Heart left ventricle (tissue), 13 donors: Measurements from ENCODE around the gene MAP7D1.

Source experiments
- CTCF ChIP-seq, 12 donors: fragments of 200-600 bp; sonication (generic) in 4 of 12; IDR thresholded peaks; one replicate each; pipeline versions ENCODE4 v1.5.0 to v1.8.0; 2018 to 2022; ENCODE audit warnings: antibody characterized with exemption in 12 of 12, mild to moderate bottlenecking in 5 of 12
- POLR2A ChIP-seq, 2 donors: fragments of 450-650 bp; IDR thresholded peaks; one replicate each; pipeline ENCODE4 v1.6.1; 2017; ENCODE audit warnings: antibody characterized with exemption in 2 of 2, mild to moderate bottlenecking in 2 of 2, moderate library complexity in 2 of 2
- donor health status: ischemic (EF 13 %, LVEDD 7.1; RV severe dilation, severe dysfunction).
- donor health status: DM: no; HTN: yes; CAD: no.
- donor health status: DM: no; HTN: no; CAD: no.
- donor health status: ischemic (EF 25% LVEDD 6.9; RV normal size, moderate dysfunction).
- donor health status: ischemic (EF 25% LVEDD 5.7; RV mildly dilated, moderate dysfunction).
- donor health status: ischemic (EF 35%, LVEDD 5.7; RV mildly dilated, moderate dysfunction).
- donor health status: nonischemic (EF 11% LVEDD 7.7; RV severe dilation, severe dysfunction).
- donor health status: DM: yes; HTN: yes; CAD: no.
- donor health status: PGD.
- donor health status: ischemic (EF 29% LVEDD 5.4; RV normal size, mild dysfunction).
- donor health status: nonischemic (EF 23%, LVEDD 6.1; RV moderate dilation, normal function).

DNA sequence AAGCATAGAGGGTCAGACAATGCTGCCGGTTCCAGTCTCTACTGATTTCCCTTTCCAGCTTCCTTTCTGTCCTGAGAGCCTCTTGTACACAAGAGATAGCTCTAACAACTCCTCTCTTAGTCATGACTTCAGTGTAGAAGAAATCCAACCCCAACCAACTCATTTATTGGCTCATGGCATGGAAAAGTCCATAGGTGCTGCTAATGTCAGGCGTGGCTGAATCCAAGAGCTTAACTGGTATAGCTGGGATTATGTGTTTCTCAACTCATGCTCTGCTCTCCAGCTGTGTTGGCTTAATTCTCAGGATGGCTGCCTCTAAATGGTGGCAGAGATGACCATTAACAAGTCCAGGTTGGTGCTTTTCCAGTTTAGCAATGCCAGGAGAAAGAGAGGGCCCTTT lies 55.9 kb downstream of the MAP7D1 start:
- TF ChIP-seq CTCF (IDR thresholded peaks at IDR 0.05) = no peak
- TF ChIP-seq POLR2A (IDR thresholded peaks at IDR 0.05) = no peak
